Lower leg skin (tissue), 4 donors: ENCODE measurements around the gene FAM210B. TPM values are rescaled to one million over a fixed set of nuclear protein-coding genes. Genes with fewer than 3 reads are reported as not detected.

Source experiments
- DNase-seq, 2 donors: peaks; one replicate each; pipeline ENCODE4 v3.0.0-alpha.2; 2019; ENCODE audit warnings: low spot score in 2 of 2
- H3K4me3 ChIP-seq: fragments of 200-600 bp; sonication (generic); 2 replicates; pipeline ENCODE4 v1.5.1; 2017; ENCODE audit warnings: mild to moderate bottlenecking, low read depth; ENCODE audit not compliant: poor library complexity, severe bottlenecking
- CTCF ChIP-seq, 3 donors: fragments of 450-650 bp; IDR thresholded peaks; one replicate each; pipeline ENCODE4 v1.5.1; 2016; ENCODE audit warnings: antibody characterized with exemption in 3 of 3, mild to moderate bottlenecking in 3 of 3, moderate library complexity in 2 of 3
- POLR2A ChIP-seq, 2 donors: fragments of 450-650 bp; IDR thresholded peaks; one replicate each; pipeline ENCODE4 v1.6.1; 2016 to 2017; ENCODE audit warnings: antibody characterized with exemption in 2 of 2, mild to moderate bottlenecking in 1 of 2, moderate library complexity in 1 of 2
- WGBS, 2 donors: methylation state at CpG; one replicate each; pipeline ENCODE4 v1.1.5; 2018; 5-methylcytosine and 5-hydroxymethylcytosine counted together
- intact Hi-C: fragments of 100-400 bp; cut with DNase I; formaldehyde crosslinking; loops from one replicate; pipeline ENCODE4 v1.15.0; 2023; ENCODE audit warnings: low total_unique reads
- total RNA-seq, 4 donors: library from RNA; depleted of rRNA; stranded (reverse); fragments of >200 nt; gene quantifications; one replicate each; pipeline ENCODE4 v1.1.0, GENCODE V29; 2016

The FAM210B gene
- total RNA-seq, 4 donors from 2014 or later = 39.4 to 81.3 (median 52.3) TPM

GRCh38 chr20:56371977-56372376 lies 13.2 kb downstream of the FAM210B start:
- intact Hi-C loops = no loop called here
- H3K4me3 ChIP-seq = no peak overlapping the region
- WGBS, 2 donors = 89 to 90% methylated on average over 11 of the region's 11 CpGs
- DNase-seq = no peak
- no peak for TF ChIP-seq CTCF (IDR thresholded peaks at IDR 0.05)
- no peak for TF ChIP-seq POLR2A (IDR thresholded peaks at IDR 0.05)

- 77 to 87% methylated on average over 1 of the region's 1 CpG for WGBS, 2 donors
- no peak for DNase-seq
- intact Hi-C loops = no loop called here
- no peak overlapping the region for H3K4me3 ChIP-seq
- TF ChIP-seq POLR2A (IDR thresholded peaks at IDR 0.05) (no peak), CTCF (IDR thresholded peaks at IDR 0.05) (no peak)
Measured at GRCh38 chr20:56372850-56373249, 14.1 kb downstream of the FAM210B start.

- no peak for DNase-seq
- no peak overlapping the region for H3K4me3 ChIP-seq
- intact Hi-C loops = no loop called here
- TF ChIP-seq CTCF (IDR thresholded peaks at IDR 0.05) (no peak), POLR2A (IDR thresholded peaks at IDR 0.05) (no peak)
- WGBS, 2 donors = 54 to 69% methylated on average over 1 of the region's 1 CpG
Measured at GRCh38 chr20:56373942-56374341, 15.2 kb downstream of the FAM210B start.

GRCh38 chr20:56376331-56376730 lies 17.6 kb downstream of the FAM210B start:
- H3K4me3 ChIP-seq = no peak overlapping the region
- WGBS, 2 donors = 78 to 86% methylated on average over 2 of the region's 2 CpGs
- no peak for TF ChIP-seq CTCF (IDR thresholded peaks at IDR 0.05)
- no peak for TF ChIP-seq POLR2A (IDR thresholded peaks at IDR 0.05)
- no peak for DNase-seq
- intact Hi-C loops = no loop called here

GRCh38 chr20:56378386-56378785 lies 19.6 kb downstream of the FAM210B start:
- 90 to 94% methylated on average over 3 of the region's 3 CpGs for WGBS, 2 donors
- TF ChIP-seq CTCF (IDR thresholded peaks at IDR 0.05) (no peak), POLR2A (IDR thresholded peaks at IDR 0.05) (no peak)
- intact Hi-C loops = no loop called here
- DNase-seq = no peak
- H3K4me3 ChIP-seq = no peak overlapping the region

GRCh38 chr20:56380375-56380774 lies 21.6 kb downstream of the FAM210B start:
- H3K4me3 ChIP-seq = no peak overlapping the region
- no peak for TF ChIP-seq POLR2A (IDR thresholded peaks at IDR 0.05)
- no peak for TF ChIP-seq CTCF (IDR thresholded peaks at IDR 0.05)

More at GRCh38 chr20:56380375-56380774, 21.6 kb downstream of the FAM210B start:
- 61 to 68% methylated on average over 1 of the region's 1 CpG for WGBS, 2 donors
- no peak for DNase-seq
- intact Hi-C loops = no loop called here
